PFSK-1 (cell line): ENCODE data around the gene ZDHHC4.

ENCODE experiments used
- FOXP2 ChIP-seq: optimal IDR thresholded peaks from 2 replicates; pipeline ENCODE3; 2011; ENCODE audit warnings: borderline replicate concordance, control low read depth, inconsistent platforms; ENCODE audit not compliant: insufficient read depth; ENCODE audit errors: extremely low read length, extremely low read depth
- POLR2AphosphoS5 ChIP-seq: IDR thresholded peaks from 2 replicates; pipeline ENCODE4 v1.6.1; 2012; ENCODE audit warnings: low read depth, mild to moderate bottlenecking, control low read depth, low read length, moderate library complexity
- SIN3A ChIP-seq: IDR thresholded peaks from 2 replicates; pipeline ENCODE4 v1.6.1; 2012; ENCODE audit warnings: mild to moderate bottlenecking, low read length, moderate library complexity, borderline replicate concordance; ENCODE audit not compliant: insufficient read depth
- TAF1 ChIP-seq: IDR thresholded peaks from 2 replicates; pipeline ENCODE4 v1.6.1; 2012; ENCODE audit warnings: low read length, control low read depth, borderline replicate concordance; ENCODE audit not compliant: insufficient read depth
- TF ChIP-seq, protein P1 (sequence below), 2 experiments: IDR thresholded peaks; 2 replicates each; pipeline versions ENCODE4 v1.6.1 to v1.8.0; 2011 to 2012; ENCODE audit warnings: low read depth in 2 of 2, low read length in 2 of 2, control low read depth in 1 of 2, inconsistent platforms in 1 of 2, mild to moderate bottlenecking in 1 of 2, moderate library complexity in 1 of 2; ENCODE audit not compliant: insufficient read depth in 1 of 2

ZDHHC4 gene

GRCh38 chr7:6559896-6560295 lies 17.4 kb upstream of the ZDHHC4 start:
- no peak for TF ChIP-seq SIN3A
- TF ChIP-seq POLR2AphosphoS5: no peak
- TF ChIP-seq, protein P1, sequence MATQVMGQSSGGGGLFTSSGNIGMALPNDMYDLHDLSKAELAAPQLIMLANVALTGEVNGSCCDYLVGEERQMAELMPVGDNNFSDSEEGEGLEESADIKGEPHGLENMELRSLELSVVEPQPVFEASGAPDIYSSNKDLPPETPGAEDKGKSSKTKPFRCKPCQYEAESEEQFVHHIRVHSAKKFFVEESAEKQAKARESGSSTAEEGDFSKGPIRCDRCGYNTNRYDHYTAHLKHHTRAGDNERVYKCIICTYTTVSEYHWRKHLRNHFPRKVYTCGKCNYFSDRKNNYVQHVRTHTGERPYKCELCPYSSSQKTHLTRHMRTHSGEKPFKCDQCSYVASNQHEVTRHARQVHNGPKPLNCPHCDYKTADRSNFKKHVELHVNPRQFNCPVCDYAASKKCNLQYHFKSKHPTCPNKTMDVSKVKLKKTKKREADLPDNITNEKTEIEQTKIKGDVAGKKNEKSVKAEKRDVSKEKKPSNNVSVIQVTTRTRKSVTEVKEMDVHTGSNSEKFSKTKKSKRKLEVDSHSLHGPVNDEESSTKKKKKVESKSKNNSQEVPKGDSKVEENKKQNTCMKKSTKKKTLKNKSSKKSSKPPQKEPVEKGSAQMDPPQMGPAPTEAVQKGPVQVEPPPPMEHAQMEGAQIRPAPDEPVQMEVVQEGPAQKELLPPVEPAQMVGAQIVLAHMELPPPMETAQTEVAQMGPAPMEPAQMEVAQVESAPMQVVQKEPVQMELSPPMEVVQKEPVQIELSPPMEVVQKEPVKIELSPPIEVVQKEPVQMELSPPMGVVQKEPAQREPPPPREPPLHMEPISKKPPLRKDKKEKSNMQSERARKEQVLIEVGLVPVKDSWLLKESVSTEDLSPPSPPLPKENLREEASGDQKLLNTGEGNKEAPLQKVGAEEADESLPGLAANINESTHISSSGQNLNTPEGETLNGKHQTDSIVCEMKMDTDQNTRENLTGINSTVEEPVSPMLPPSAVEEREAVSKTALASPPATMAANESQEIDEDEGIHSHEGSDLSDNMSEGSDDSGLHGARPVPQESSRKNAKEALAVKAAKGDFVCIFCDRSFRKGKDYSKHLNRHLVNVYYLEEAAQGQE (IDR thresholded peaks at IDR 0.05; ENCODE audit: insufficient read depth in 1 of 2, low read depth in 2 of 2, low read length in 2 of 2): no peak
- TF ChIP-seq TAF1: no peak

DNA sequence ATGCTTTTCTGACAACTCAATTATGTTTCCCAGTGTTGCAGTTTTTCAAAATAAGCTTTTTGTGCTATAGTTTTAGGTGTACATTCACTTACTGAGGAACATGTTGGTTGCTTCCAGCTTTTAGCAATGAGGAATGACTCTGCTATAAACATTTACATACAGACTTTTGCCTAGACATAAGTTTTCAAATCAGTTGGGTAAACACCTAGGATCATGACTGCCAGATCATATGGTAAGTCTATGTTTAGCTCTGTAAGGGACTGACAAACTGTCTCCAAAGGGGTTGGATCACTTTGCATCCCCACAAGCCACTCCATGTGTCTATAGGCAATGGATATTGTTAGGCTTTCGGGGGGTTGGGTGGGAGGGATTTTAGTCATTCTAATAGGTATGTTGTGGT lies 15.1 kb upstream of the ZDHHC4 start:
- TF ChIP-seq SIN3A: no peak
- no peak for TF ChIP-seq POLR2AphosphoS5

DNA sequence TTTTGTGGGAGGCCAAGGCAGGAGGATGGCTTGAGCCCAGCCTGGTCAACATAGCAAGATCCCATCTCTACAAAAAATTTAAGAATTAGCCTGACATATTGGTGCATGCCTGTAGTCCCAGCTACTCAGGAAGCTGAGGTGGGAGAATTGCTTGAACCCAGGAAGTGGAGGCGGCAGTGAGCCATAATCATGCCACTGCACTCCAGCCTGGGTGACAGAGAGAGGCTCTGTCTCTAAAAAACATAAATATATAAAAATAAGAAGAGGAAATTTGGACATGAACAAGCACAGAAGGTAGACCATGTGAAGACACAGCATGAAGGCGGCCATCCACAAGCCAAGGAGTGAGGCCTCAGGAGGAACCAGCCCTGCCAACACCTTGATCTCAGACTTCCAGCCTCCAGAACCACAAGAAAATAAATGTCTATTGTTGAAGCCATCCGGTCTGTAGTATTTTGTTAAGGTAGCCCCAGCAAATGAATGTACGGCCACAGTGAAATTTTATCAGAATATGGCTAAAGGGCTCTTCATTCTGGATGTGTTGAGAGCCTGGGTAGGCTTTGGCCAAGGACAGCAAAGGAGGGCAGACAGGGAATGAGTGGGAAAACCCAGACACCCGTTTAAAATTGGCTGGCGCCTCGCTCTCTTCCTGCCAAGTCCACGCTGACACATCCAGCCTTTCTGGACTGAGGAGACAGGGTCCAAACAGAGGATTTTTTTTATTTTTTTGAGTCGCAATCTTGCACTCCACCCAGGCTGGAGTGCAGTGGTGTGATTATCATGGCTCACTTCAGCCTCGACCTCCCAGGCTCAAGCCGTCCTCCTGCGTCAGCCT lies 13.1 kb upstream of the ZDHHC4 start:
- TF ChIP-seq SIN3A (no peak), FOXP2 (no peak), POLR2AphosphoS5 (no peak), TAF1 (no peak)
- TF ChIP-seq, protein P1 (IDR thresholded peaks at IDR 0.05; ENCODE audit: insufficient read depth in 1 of 2, low read depth in 2 of 2, low read length in 2 of 2): no peak

- no peak for TF ChIP-seq FOXP2
- no peak for TF ChIP-seq SIN3A
- no peak for TF ChIP-seq TAF1
- TF ChIP-seq, protein P1 (IDR thresholded peaks at IDR 0.05; ENCODE audit: insufficient read depth in 1 of 2, low read depth in 2 of 2, low read length in 2 of 2): no peak
- TF ChIP-seq POLR2AphosphoS5: no peak
Measured at GRCh38 chr7:6565655-6566054, 11.6 kb upstream of the ZDHHC4 start.

GRCh38 chr7:6567886-6568285 lies 9.4 kb upstream of the ZDHHC4 start:
- TF ChIP-seq FOXP2 (no peak), POLR2AphosphoS5 (no peak), SIN3A (no peak), TAF1 (no peak)
- TF ChIP-seq, protein P1 (IDR thresholded peaks at IDR 0.05; ENCODE audit: insufficient read depth in 1 of 2, low read depth in 2 of 2, low read length in 2 of 2): no peak
